HepG2 (cell line): ENCODE results near the gene TEF. TPM values are rescaled to one million over a fixed set of nuclear protein-coding genes. Genes with fewer than 3 reads are reported as not detected.
A peak's percentile ranks its signal among the peaks of the same experiment; 100 is the strongest.

Source experiments
- BRF2 ChIP-seq: sonication (generic); formaldehyde crosslinking; IDR thresholded peaks from 2 replicates; pipeline ENCODE4 v1.8.1; 2022; ENCODE audit warnings: mild to moderate bottlenecking, missing genetic modification reagents
- FOXK1 ChIP-seq: sonication (generic); formaldehyde crosslinking; IDR thresholded peaks from 2 replicates; pipeline ENCODE4 v1.4.0; 2020; ENCODE audit warnings: low read depth, missing genetic modification reagents, borderline replicate concordance
- GTF2F1 ChIP-seq: fragments of 150-350 bp; IDR thresholded peaks from 2 replicates; pipeline ENCODE4 v1.6.1; 2014; ENCODE audit warnings: low read length
- GZF1 ChIP-seq: sonication (generic); formaldehyde crosslinking; IDR thresholded peaks from 2 replicates; pipeline ENCODE4 v1.5.1; 2020; ENCODE audit warnings: mild to moderate bottlenecking, missing genetic modification reagents
- HCFC1 ChIP-seq: fragments of 150-350 bp; IDR thresholded peaks from 2 replicates; pipeline ENCODE4 v1.6.1; 2014; ENCODE audit warnings: low read depth, low read length
- HOMEZ ChIP-seq: IDR thresholded peaks from 2 replicates; pipeline ENCODE4 v1.6.1; 2016; ENCODE audit warnings: low read depth
- HOXA3 ChIP-seq: sonication (generic); formaldehyde crosslinking; IDR thresholded peaks from 2 replicates; pipeline ENCODE4 v1.5.0; 2020; ENCODE audit warnings: missing genetic modification reagents
- MEF2D ChIP-seq: sonication (generic); formaldehyde crosslinking; IDR thresholded peaks from 2 replicates; pipeline ENCODE4 v1.5.1; 2020; ENCODE audit warnings: mild to moderate bottlenecking, missing genetic modification reagents
- PLSCR1 ChIP-seq: sonication (generic); formaldehyde crosslinking; IDR thresholded peaks from 2 replicates; pipeline ENCODE4 v1.5.0; 2020; ENCODE audit warnings: missing genetic modification reagents, mild to moderate bottlenecking, borderline replicate concordance
- RELA ChIP-seq: sonication (generic); formaldehyde crosslinking; IDR thresholded peaks from 2 replicates; pipeline ENCODE4 v1.4.0; 2020; ENCODE audit warnings: missing genetic modification reagents
- SETDB1 ChIP-seq: sonication (generic); formaldehyde crosslinking; IDR thresholded peaks from 2 replicates; pipeline ENCODE4 v1.5.1; 2020; ENCODE audit warnings: missing genetic modification reagents, mild to moderate bottlenecking, borderline replicate concordance
- TEAD3 ChIP-seq: optimal IDR thresholded peaks from 2 replicates; pipeline ENCODE3; 2016; ENCODE audit warnings: borderline replicate concordance
- ZFP90 ChIP-seq: sonication (generic); formaldehyde crosslinking; IDR thresholded peaks from 2 replicates; pipeline ENCODE4 v1.8.0; 2022; ENCODE audit warnings: missing genetic modification reagents, mild to moderate bottlenecking, inconsistent platforms, borderline replicate concordance
- ZFYVE20 ChIP-seq: sonication (generic); formaldehyde crosslinking; IDR thresholded peaks from 2 replicates; pipeline ENCODE4 v1.8.0; 2023; ENCODE audit warnings: low read depth, mild to moderate bottlenecking, moderate library complexity, missing genetic modification reagents, borderline replicate concordance
- ZNF142 ChIP-seq: sonication (generic); formaldehyde crosslinking; IDR thresholded peaks from 2 replicates; pipeline ENCODE4 v1.4.0; 2020; ENCODE audit warnings: missing genetic modification reagents
- ZNF225 ChIP-seq: sonication (generic); formaldehyde crosslinking; IDR thresholded peaks from 2 replicates; pipeline ENCODE4 v1.4.0; 2020; ENCODE audit warnings: mild to moderate bottlenecking, missing genetic modification reagents
- ZNF704 ChIP-seq: sonication (generic); formaldehyde crosslinking; IDR thresholded peaks from 2 replicates; pipeline ENCODE4 v1.8.1; 2023; ENCODE audit warnings: mild to moderate bottlenecking, inconsistent platforms, moderate library complexity, missing genetic modification reagents, borderline replicate concordance
- ZNF746 ChIP-seq: sonication (generic); formaldehyde crosslinking; IDR thresholded peaks from 2 replicates; pipeline ENCODE4 v1.8.0; 2022; ENCODE audit warnings: mild to moderate bottlenecking, missing genetic modification reagents
- ZZZ3 ChIP-seq: sonication (generic); formaldehyde crosslinking; IDR thresholded peaks from 2 replicates; pipeline ENCODE4 v1.4.0; 2020; ENCODE audit warnings: missing genetic modification reagents, mild to moderate bottlenecking, borderline replicate concordance
- polyA plus RNA-seq, 8 experiments: library from polyadenylated mRNA; depleted of rRNA in 3 of 8; stranded (reverse) in 7 of 8; unstranded in 1 of 8; fragments of >200 nt; fragmentation: Illumina TruSeq in 4 of 8; extraction: Trizol in 4 of 8; gene quantifications; 2 replicates each; pipeline versions ENCODE4 v1.2.1 to v1.2.3, GENCODE V29; 2011 to 2016; ENCODE audit warnings: low read depth in 4 of 8, missing spikeins in 1 of 8, mixed read lengths in 1 of 8; ENCODE audit not compliant: insufficient read depth in 1 of 8
- total RNA-seq, 5 experiments: library from RNA; depleted of rRNA; stranded (reverse); fragments of >200 nt; fragmentation: Illumina TruSeq; extraction: Trizol; gene quantifications; 2 replicates each; pipeline ENCODE4 v1.2.3, GENCODE V29; 2016; ENCODE audit warnings: low read depth in 1 of 5

TEF gene
- total and polyA plus RNA-seq, 2 of the 13 experiments (the other 11 are each of a cell fraction or from before 2014, with no cell fraction given): 7.6 to 11.2 TPM

- no peak for TF ChIP-seq ZNF704
- TF ChIP-seq SETDB1 (CRISPR knock-in tag): no peak
- TF ChIP-seq GTF2F1: no peak
- TF ChIP-seq ZNF225 (CRISPR knock-in tag): no peak
- TF ChIP-seq HOXA3 (CRISPR knock-in tag): no peak
- no peak for TF ChIP-seq ZFP90 (CRISPR knock-in tag)
- TF ChIP-seq BRF2 (CRISPR knock-in tag): no peak
- no peak; the same call in 1 of the 2 replicates for TF ChIP-seq FOXK1
- TF ChIP-seq ZNF142 (CRISPR knock-in tag): no peak
- TF ChIP-seq ZZZ3 (CRISPR knock-in tag): no peak
- TF ChIP-seq GZF1 (CRISPR knock-in tag): no peak
- TF ChIP-seq PLSCR1 (CRISPR knock-in tag): no peak
- no peak for TF ChIP-seq RELA (CRISPR knock-in tag)
- no peak for TF ChIP-seq HOMEZ (CRISPR knock-in tag)
- TF ChIP-seq ZNF746 (CRISPR knock-in tag): no peak
- TF ChIP-seq ZFYVE20 (CRISPR knock-in tag): no peak
- TF ChIP-seq TEAD3 (CRISPR knock-in tag): peak; percentile 66
- TF ChIP-seq MEF2D (CRISPR knock-in tag): peak; percentile 65; the same call in 1 of the 2 replicates
- TF ChIP-seq HCFC1: no peak
These were observed 22.0 kb downstream of the TEF start (continued) for GRCh38 chr22:41403532-41404318.
